ENCODE results near the gene TBCD. TPM values are rescaled to one million over a fixed set of nuclear protein-coding genes. Genes with fewer than 3 reads are reported as not detected.

TBCD gene
- total and polyA plus RNA-seq, 2 experiments from 2014 or later, result 19.3 to 33.8 TPM

DNA sequence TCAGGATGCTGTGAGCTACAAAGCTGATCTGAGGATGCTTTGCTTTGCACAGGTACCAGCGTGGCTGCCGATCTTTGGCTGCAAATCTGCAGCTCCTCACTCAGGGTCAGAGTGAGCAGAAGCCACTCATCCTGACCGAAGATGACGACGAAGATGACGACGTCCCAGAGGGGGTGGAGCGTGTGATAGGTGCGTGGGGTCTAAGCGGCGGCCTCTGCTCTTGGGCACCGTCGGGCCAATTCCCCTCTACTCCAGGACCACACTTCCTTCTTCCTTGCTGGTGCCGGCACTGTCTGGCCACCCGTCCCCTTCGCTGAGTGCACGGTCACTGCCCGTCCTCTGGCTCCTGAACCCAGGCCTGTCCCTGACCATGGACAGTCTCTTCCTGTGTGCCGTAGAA lies 54.0 kb downstream of the TBCD start:
- H3K9me3 ChIP-seq (ENCODE audit: low read depth), result no peaks in the 10 kb centered on the region
- no peaks in the 10 kb centered on the region; the same call in 1 of the 2 replicates for H3K4me1 ChIP-seq (ENCODE audit: insufficient read depth)
- H3K9me2 ChIP-seq (ENCODE audit: insufficient read depth), result no peaks in the 10 kb centered on the region
- H3K4me2 ChIP-seq (ENCODE audit: unreplicated experiment), result no peak overlapping the region
- H3F3A ChIP-seq (ENCODE audit: insufficient read depth), result no peaks in the 10 kb centered on the region
- whole genome bisulfite sequencing, 2 experiments (ENCODE audit: low coverage in 1 of 2, low lambda C conversion rate in 2 of 2, missing lambda C conversion rate in 2 of 2), result 89 to 90% methylated on average over 19 of the region's 19 CpGs
- H3K9ac ChIP-seq, result no peak overlapping the region
- H3K27me3 ChIP-seq (replicated peaks; ENCODE audit: insufficient read depth), result no peaks in the 10 kb centered on the region
- TF ChIP-seq EZH2 (IDR thresholded peaks at IDR 0.05; ENCODE audit: insufficient read depth, poor library complexity, severe bottlenecking) (no peak), EZH2phosphoT487 (IDR thresholded peaks at IDR 0.05; ENCODE audit: insufficient read depth, low read depth) (no peak)
- H4K20me1 ChIP-seq (ENCODE audit: insufficient read depth), result no peaks in the 10 kb centered on the region
- no peak overlapping the region for H3K27ac ChIP-seq
- DNase-seq, result no peak
- no peaks in the 10 kb centered on the region for H3K36me3 ChIP-seq (ENCODE audit: low read depth)
- no peak overlapping the region for H3K4me3 ChIP-seq
- H2AFZ ChIP-seq, result no peak overlapping the region
- in situ Hi-C loops (cut with MboI), result no loop called here
- no peaks in the 10 kb centered on the region for H3K79me2 ChIP-seq (ENCODE audit: insufficient read depth)

DNA sequence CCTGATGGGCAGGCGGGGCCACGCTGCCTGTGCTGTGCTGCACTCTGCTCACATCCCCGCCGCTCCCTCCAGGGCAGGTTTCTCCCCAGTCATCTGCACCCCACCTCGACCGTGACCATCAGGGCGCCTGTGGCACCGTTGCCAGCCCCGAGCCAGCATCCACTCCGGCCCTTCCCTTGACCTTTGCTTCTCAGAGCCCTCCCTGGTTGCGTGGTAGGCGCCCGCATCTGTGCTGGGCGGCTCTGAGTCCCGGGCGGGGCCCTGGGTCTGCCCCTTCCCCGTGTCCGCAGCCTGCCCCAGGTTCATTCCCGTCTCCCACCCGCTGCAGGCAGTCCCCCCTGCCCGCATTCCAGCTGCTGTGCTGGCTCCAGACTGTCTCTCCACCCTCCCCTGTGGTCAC lies 54.8 kb downstream of the TBCD start:
- DNase-seq, result no peak
- no peaks in the 10 kb centered on the region; the same call in 1 of the 2 replicates for H3K4me1 ChIP-seq (ENCODE audit: insufficient read depth)
- no peak overlapping the region for H3K4me3 ChIP-seq
- no peaks in the 10 kb centered on the region for H3K27me3 ChIP-seq (replicated peaks; ENCODE audit: insufficient read depth)
- no peak overlapping the region for H3K27ac ChIP-seq
- WGBS, 2 experiments (ENCODE audit: low coverage in 1 of 2, low lambda C conversion rate in 2 of 2, missing lambda C conversion rate in 2 of 2), result 96% methylated on average over 19 to 21 of the region's 21 CpGs
- H3K9ac ChIP-seq, result no peak overlapping the region
- no peak for TF ChIP-seq EZH2 (IDR thresholded peaks at IDR 0.05; ENCODE audit: insufficient read depth, poor library complexity, severe bottlenecking)
- no peak for TF ChIP-seq EZH2phosphoT487 (IDR thresholded peaks at IDR 0.05; ENCODE audit: insufficient read depth, low read depth)
- no peaks in the 10 kb centered on the region for H3K9me3 ChIP-seq (ENCODE audit: low read depth)
- no peak overlapping the region for H3K4me2 ChIP-seq (ENCODE audit: unreplicated experiment)
- H2AFZ ChIP-seq, result no peak overlapping the region
- no peaks in the 10 kb centered on the region for H3K79me2 ChIP-seq (ENCODE audit: insufficient read depth)
- no peaks in the 10 kb centered on the region for H4K20me1 ChIP-seq (ENCODE audit: insufficient read depth)
- no peaks in the 10 kb centered on the region for H3K9me2 ChIP-seq (ENCODE audit: insufficient read depth)
- in situ Hi-C loops (cut with MboI), result no loop called here
- no peaks in the 10 kb centered on the region for H3F3A ChIP-seq (ENCODE audit: insufficient read depth)
- H3K36me3 ChIP-seq (ENCODE audit: low read depth), result no peaks in the 10 kb centered on the region

DNA sequence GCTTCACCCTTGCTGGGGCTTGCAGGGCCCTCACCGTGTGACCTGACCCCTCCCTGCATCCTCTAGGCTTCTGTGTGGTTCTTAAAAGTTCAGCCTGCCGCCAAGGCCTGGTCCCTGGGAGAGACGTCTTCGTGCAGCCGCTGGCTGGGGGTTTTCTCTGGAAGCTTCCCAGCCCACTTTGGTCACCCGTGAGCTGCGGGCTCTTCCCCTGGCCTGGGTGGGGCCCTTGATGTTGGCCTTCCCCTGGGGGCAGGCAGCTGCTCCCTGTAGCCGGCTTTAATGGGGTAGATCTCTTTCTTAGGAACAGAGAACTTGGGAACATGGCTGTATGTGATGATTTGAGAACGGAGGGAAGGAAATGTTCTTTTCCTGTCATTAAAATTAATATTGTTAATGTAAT lies 55.2 kb downstream of the TBCD start:
- H3K4me2 ChIP-seq (ENCODE audit: unreplicated experiment), result no peak overlapping the region
- H3K9me2 ChIP-seq (ENCODE audit: insufficient read depth), result no peaks in the 10 kb centered on the region
- H3K79me2 ChIP-seq (ENCODE audit: insufficient read depth), result no peaks in the 10 kb centered on the region
- H3K9me3 ChIP-seq (ENCODE audit: low read depth), result no peaks in the 10 kb centered on the region
- H3K4me1 ChIP-seq (ENCODE audit: insufficient read depth), result no peaks in the 10 kb centered on the region; the same call in 1 of the 2 replicates
- H3F3A ChIP-seq (ENCODE audit: insufficient read depth), result no peaks in the 10 kb centered on the region
- no peak overlapping the region for H2AFZ ChIP-seq
- whole genome bisulfite sequencing, 2 experiments (ENCODE audit: low coverage in 1 of 2, low lambda C conversion rate in 2 of 2, missing lambda C conversion rate in 2 of 2), result 87 to 89% methylated on average over 9 of the region's 9 CpGs
- no peak for DNase-seq
- H3K4me3 ChIP-seq, result no peak overlapping the region
- no peaks in the 10 kb centered on the region for H3K27me3 ChIP-seq (replicated peaks; ENCODE audit: insufficient read depth)
- in situ Hi-C loops (cut with MboI), result no loop called here
- H3K9ac ChIP-seq, result no peak overlapping the region
- H4K20me1 ChIP-seq (ENCODE audit: insufficient read depth), result no peaks in the 10 kb centered on the region
- no peaks in the 10 kb centered on the region for H3K36me3 ChIP-seq (ENCODE audit: low read depth)
- TF ChIP-seq EZH2phosphoT487 (IDR thresholded peaks at IDR 0.05; ENCODE audit: insufficient read depth, low read depth), result no peak
- TF ChIP-seq EZH2 (IDR thresholded peaks at IDR 0.05; ENCODE audit: insufficient read depth, poor library complexity, severe bottlenecking), result no peak
- no peak overlapping the region for H3K27ac ChIP-seq

DNA sequence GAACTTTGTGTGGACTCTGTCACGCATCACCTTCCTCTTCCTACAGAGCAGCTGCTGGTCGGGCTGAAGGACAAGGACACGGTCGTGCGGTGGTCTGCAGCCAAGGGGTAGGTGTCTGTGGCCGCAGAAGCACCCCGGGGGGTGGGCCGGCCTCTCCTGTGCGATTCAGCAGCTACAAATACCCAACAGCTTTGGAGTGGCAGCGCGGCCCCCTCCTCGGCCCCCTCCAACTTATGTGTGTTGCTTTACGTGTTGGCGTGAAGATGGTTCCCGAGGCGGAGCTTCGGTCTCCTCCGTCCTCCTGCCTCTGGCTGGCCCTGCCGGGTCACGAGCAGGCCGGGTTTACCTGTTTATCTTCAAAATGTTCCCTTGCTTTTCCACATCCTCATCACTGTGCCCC lies 55.7 kb downstream of the TBCD start:
- no peak overlapping the region for H3K27ac ChIP-seq
- H3K4me1 ChIP-seq (ENCODE audit: insufficient read depth), result no peaks in the 10 kb centered on the region; the same call in 1 of the 2 replicates
- no peak overlapping the region for H3K4me3 ChIP-seq
- H3K79me2 ChIP-seq (ENCODE audit: insufficient read depth), result no peaks in the 10 kb centered on the region
- no peak overlapping the region for H3K4me2 ChIP-seq (ENCODE audit: unreplicated experiment)
- H3F3A ChIP-seq (ENCODE audit: insufficient read depth), result no peaks in the 10 kb centered on the region
- DNase-seq, result no peak
- no peaks in the 10 kb centered on the region for H4K20me1 ChIP-seq (ENCODE audit: insufficient read depth)
- no peaks in the 10 kb centered on the region for H3K9me2 ChIP-seq (ENCODE audit: insufficient read depth)
- in situ Hi-C loops (cut with MboI), result no loop called here
- H3K27me3 ChIP-seq (replicated peaks; ENCODE audit: insufficient read depth), result no peaks in the 10 kb centered on the region
- no peaks in the 10 kb centered on the region for H3K36me3 ChIP-seq (ENCODE audit: low read depth)
- H2AFZ ChIP-seq, result no peak overlapping the region
- TF ChIP-seq EZH2 (IDR thresholded peaks at IDR 0.05; ENCODE audit: insufficient read depth, poor library complexity, severe bottlenecking), result no peak
- TF ChIP-seq EZH2phosphoT487 (IDR thresholded peaks at IDR 0.05; ENCODE audit: insufficient read depth, low read depth), result no peak
- H3K9me3 ChIP-seq (ENCODE audit: low read depth), result no peaks in the 10 kb centered on the region
- 98 to 100% methylated on average over 20 to 21 of the region's 21 CpGs for WGBS, 2 experiments (ENCODE audit: low coverage in 1 of 2, low lambda C conversion rate in 2 of 2, missing lambda C conversion rate in 2 of 2)
- no peak overlapping the region for H3K9ac ChIP-seq

DNA sequence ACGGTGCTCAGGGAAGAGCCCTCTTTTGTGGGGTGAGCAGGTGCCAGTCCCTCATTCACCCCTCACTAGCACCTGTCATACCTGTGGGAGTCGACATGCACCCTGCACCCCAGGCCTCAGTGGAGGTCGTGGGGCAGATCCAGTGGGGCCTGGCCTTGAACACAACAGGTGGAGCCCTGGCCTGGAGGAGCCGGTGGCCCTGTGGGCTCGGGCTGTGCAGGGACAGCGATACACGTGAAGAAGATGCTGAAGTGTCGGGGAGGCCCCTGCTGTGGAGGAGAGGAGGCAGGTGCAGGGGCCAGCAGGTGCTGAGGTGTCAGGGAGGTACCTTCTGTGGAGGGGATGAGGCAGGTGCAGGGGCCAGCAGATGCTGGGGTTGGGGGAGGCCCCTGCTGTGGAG lies 56.1 kb downstream of the TBCD start:
- H2AFZ ChIP-seq, result no peak overlapping the region
- no peaks in the 10 kb centered on the region for H3K4me1 ChIP-seq (ENCODE audit: insufficient read depth)
- H3K27me3 ChIP-seq (replicated peaks; ENCODE audit: insufficient read depth), result no peaks in the 10 kb centered on the region
- H3K9me2 ChIP-seq (ENCODE audit: insufficient read depth), result no peaks in the 10 kb centered on the region
- H4K20me1 ChIP-seq (ENCODE audit: insufficient read depth), result no peaks in the 10 kb centered on the region
- no peak overlapping the region for H3K4me2 ChIP-seq (ENCODE audit: unreplicated experiment)
- in situ Hi-C loops (cut with MboI), result no loop called here
- no peak overlapping the region for H3K27ac ChIP-seq
- H3K79me2 ChIP-seq (ENCODE audit: insufficient read depth), result no peaks in the 10 kb centered on the region
- no peak for DNase-seq
- WGBS, 2 experiments (ENCODE audit: low coverage in 1 of 2, low lambda C conversion rate in 2 of 2, missing lambda C conversion rate in 2 of 2), result 90 to 98% methylated on average over 8 of the region's 8 CpGs
- H3K9ac ChIP-seq, result no peak overlapping the region
- no peak overlapping the region for H3K4me3 ChIP-seq
- H3F3A ChIP-seq (ENCODE audit: insufficient read depth), result no peaks in the 10 kb centered on the region
- TF ChIP-seq EZH2 (IDR thresholded peaks at IDR 0.05; ENCODE audit: insufficient read depth, poor library complexity, severe bottlenecking) (no peak), EZH2phosphoT487 (IDR thresholded peaks at IDR 0.05; ENCODE audit: insufficient read depth, low read depth) (no peak)
- H3K36me3 ChIP-seq (ENCODE audit: low read depth), result no peaks in the 10 kb centered on the region
- no peaks in the 10 kb centered on the region for H3K9me3 ChIP-seq (ENCODE audit: low read depth)
